Esophagus muscularis mucosa (tissue), 4 donors: ENCODE results near the gene TRAPPC5. TPM values are rescaled to one million over a fixed set of nuclear protein-coding genes. Genes with fewer than 3 reads are reported as not detected.

Source experiments
- DNase-seq: peaks from one replicate; pipeline ENCODE4 v3.0.0-alpha.2; 2017; ENCODE audit errors: extremely low spot score
- H3K27ac ChIP-seq, 4 donors: fragments of 200-600 bp; sonication (generic); replicated peaks in 1 of 4; 1 replicate in 3 of 4; 2 replicates in 1 of 4; pipeline ENCODE4 v1.5.1; 2016 to 2019; ENCODE audit warnings: mild to moderate bottlenecking in 1 of 4
- H3K27me3 ChIP-seq, 4 donors: fragments of 200-600 bp; sonication (generic); one replicate each; pipeline versions ENCODE4 v1.5.1 to v1.6.0; 2016 to 2019
- H3K36me3 ChIP-seq, 4 donors: fragments of 200-600 bp; sonication (generic); one replicate each; pipeline ENCODE4 v1.5.1; 2016 to 2019
- H3K4me1 ChIP-seq, 4 donors: fragments of 200-600 bp; sonication (generic); one replicate each; pipeline ENCODE4 v1.5.1; 2016 to 2019
- H3K4me3 ChIP-seq, 4 donors: fragments of 200-600 bp; sonication (generic); 1 replicate in 2 of 4; 2 replicates in 2 of 4; pipeline ENCODE4 v1.5.1; 2016 to 2019; ENCODE audit warnings: mild to moderate bottlenecking in 4 of 4, moderate library complexity in 1 of 4
- H3K9me3 ChIP-seq, 4 donors: fragments of 200-600 bp; sonication (generic); 1 replicate in 3 of 4; 2 replicates in 1 of 4; pipeline ENCODE4 v1.5.1; 2016 to 2019
- CTCF ChIP-seq, 3 experiments: fragments of 200-600 bp in 2 of 3; fragments of 450-650 bp in 1 of 3; sonication (generic) in 2 of 3; IDR thresholded peaks; one replicate each; pipeline ENCODE4 v1.5.1; 2017 to 2019; ENCODE audit warnings: antibody characterized with exemption in 3 of 3, mild to moderate bottlenecking in 2 of 3, moderate library complexity in 1 of 3
- EP300 ChIP-seq: sonication (generic); formaldehyde crosslinking; IDR thresholded peaks from one replicate; pipeline ENCODE4 v1.6.1; 2017; ENCODE audit warnings: antibody characterized with exemption
- POLR2A ChIP-seq: fragments of 450-650 bp; IDR thresholded peaks from one replicate; pipeline ENCODE4 v1.6.1; 2017; ENCODE audit warnings: antibody characterized with exemption, moderate library complexity, mild to moderate bottlenecking, low read depth
- POLR2AphosphoS5 ChIP-seq, 2 donors: sonication (generic); formaldehyde crosslinking; IDR thresholded peaks; one replicate each; pipeline ENCODE4 v1.6.1; 2017; ENCODE audit warnings: antibody characterized with exemption in 2 of 2
- WGBS: methylation state at CpG from one replicate; pipeline ENCODE4 v1.1.5; 2018; 5-methylcytosine and 5-hydroxymethylcytosine counted together
- intact Hi-C: fragments of 100-400 bp; cut with DNase I; formaldehyde crosslinking; loops from one replicate; pipeline ENCODE4 v1.15.1; 2023
- total RNA-seq, 4 donors: library from RNA; depleted of rRNA; stranded (reverse); fragments of >200 nt; gene quantifications; one replicate each; pipeline versions ENCODE4 v1.1.0 to v1.2.1, GENCODE V29; 2016

The TRAPPC5 gene
- total RNA-seq, 4 donors from 2014 or later, result 12.5 to 84.7 (median 64.8) TPM

DNA sequence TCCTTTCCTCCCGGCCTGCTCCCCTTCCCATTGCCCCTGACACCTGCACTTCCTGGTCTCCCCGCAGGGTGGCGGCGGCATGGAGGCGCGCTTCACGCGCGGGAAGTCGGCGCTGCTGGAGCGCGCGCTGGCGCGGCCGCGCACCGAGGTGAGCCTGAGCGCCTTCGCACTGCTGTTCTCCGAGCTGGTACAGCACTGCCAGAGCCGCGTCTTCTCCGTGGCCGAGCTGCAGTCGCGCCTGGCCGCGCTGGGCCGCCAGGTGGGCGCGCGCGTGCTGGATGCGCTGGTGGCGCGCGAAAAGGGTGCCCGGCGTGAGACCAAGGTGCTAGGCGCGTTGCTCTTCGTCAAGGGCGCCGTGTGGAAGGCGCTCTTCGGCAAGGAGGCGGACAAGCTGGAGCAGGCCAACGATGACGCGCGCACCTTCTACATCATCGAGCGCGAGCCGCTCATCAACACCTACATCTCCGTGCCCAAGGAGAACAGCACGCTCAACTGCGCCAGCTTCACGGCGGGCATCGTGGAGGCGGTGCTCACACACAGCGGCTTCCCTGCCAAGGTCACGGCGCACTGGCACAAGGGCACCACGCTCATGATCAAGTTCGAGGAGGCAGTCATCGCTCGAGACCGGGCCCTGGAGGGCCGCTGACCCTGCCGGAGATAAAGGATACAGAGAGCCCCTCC lies 1.7 kb downstream of the TRAPPC5 start:
- no peaks in the 10 kb centered on the region for H3K9me3 ChIP-seq
- 94% methylated on average over 10 of the region's 74 CpGs for WGBS
- H3K27ac ChIP-seq, result peak overlapping the region in 3 of 4 donors; percentile 81 to 90 (median 88)
- peaks cover 0 to 30% (median 0%) of the 10 kb centered on the region in 4 donors for H3K27me3 ChIP-seq
- TF ChIP-seq POLR2A, result no peak
- TF ChIP-seq EP300, result no peak
- no peak for TF ChIP-seq POLR2AphosphoS5 (IDR thresholded peaks at IDR 0.05)
- no peak for TF ChIP-seq CTCF (IDR thresholded peaks at IDR 0.05)
- no peak for DNase-seq
- H3K4me1 ChIP-seq, result peaks cover 10 to 29% (median 22%) of the 10 kb centered on the region in 4 donors
- H3K36me3 ChIP-seq, result peaks cover 0 to 36% (median 27%) of the 10 kb centered on the region in 4 donors
- intact Hi-C loops, result loop anchor here (5.0 to 10.0 kb wide), 2 partner anchors 112 to 330 kb away; no protein-coding TSS in a partner anchor
- H3K4me3 ChIP-seq, result peak overlapping the region; percentile 75 to 100 (median 88)

- Histone ChIP-seq H3K4me1 (peaks cover 6 to 21% (median 17%) of the 10 kb centered on the region in 4 donors), H3K27ac (no peak overlapping the region), H3K27me3 (peaks cover 0 to 21% (median 2%) of the 10 kb centered on the region in 4 donors), H3K36me3 (peaks cover 0 to 36% (median 27%) of the 10 kb centered on the region in 4 donors), H3K9me3 (no peaks in the 10 kb centered on the region), H3K4me3 (no peak overlapping the region)
- WGBS, result 47% methylated on average over 19 of the region's 19 CpGs
- TF ChIP-seq CTCF (IDR thresholded peaks at IDR 0.05) (no peak), EP300 (no peak), POLR2AphosphoS5 (IDR thresholded peaks at IDR 0.05) (no peak), POLR2A (no peak)
- DNase-seq, result no peak
- intact Hi-C loops, result loop anchor here (10.0 kb wide), 1 partner anchor 109 kb away; no protein-coding TSS in a partner anchor
Observed at GRCh38 chr19:7685546-7686445, 5.2 kb downstream of the TRAPPC5 start.

DNA sequence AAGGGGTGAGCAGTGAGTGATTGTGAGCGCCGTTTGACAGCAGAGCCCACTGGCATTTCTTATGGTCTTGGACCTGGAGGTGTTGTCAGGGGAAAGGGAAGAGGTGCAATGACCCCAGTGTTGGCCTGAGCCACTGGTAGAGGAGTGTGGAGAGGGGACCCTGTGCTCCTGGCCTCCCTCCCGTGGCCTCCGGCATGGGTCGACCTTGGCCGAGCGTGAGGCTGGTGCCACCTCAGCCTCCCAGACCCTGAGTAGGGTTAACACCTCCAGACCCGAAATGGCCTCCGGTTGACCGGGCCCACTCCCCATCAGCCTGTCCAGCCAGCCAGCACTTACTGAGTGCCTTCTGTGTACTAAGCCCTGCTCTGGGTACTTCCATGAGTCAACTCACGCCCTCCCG lies 6.5 kb downstream of the TRAPPC5 start:
- Histone ChIP-seq H3K27ac (no peak overlapping the region), H3K36me3 (peaks cover 0 to 35% (median 26%) of the 10 kb centered on the region in 4 donors), H3K4me3 (no peak overlapping the region), H3K9me3 (no peaks in the 10 kb centered on the region), H3K4me1 (peaks cover 1 to 8% (median 5%) of the 10 kb centered on the region in 4 donors), H3K27me3 (peaks cover 0 to 31% (median 2%) of the 10 kb centered on the region in 4 donors)
- 84% methylated on average over 5 of the region's 12 CpGs for WGBS
- TF ChIP-seq POLR2AphosphoS5 (IDR thresholded peaks at IDR 0.05) (no peak), CTCF (IDR thresholded peaks at IDR 0.05) (no peak), POLR2A (no peak), EP300 (no peak)
- intact Hi-C loops, result loop anchor here (10.0 kb wide), 1 partner anchor 108 kb away; no protein-coding TSS in a partner anchor
- no peak for DNase-seq

DNA sequence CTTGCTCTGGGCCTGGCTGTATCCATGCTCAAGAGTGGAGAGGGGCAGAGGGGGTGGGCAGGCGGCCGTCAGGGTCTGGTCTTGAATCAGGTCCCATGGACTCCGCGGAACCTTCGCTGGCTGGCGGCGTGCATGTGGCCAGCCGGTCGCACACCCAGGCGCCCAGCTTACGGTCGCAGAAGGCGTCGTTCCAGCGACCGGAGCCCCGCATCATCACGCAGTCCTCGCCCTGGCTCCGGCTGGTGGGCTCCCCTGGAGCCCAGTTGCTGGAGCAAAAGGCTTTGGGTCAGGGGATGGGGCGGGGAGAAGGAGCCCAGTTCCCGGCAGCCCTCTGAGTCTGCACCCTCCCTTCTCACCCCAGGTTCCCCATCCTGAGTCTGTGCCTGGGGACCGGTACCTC lies 8.5 kb downstream of the TRAPPC5 start:
- peaks cover 0 to 15% (median 6%) of the 10 kb centered on the region in 4 donors for H3K36me3 ChIP-seq
- TF ChIP-seq CTCF (IDR thresholded peaks at IDR 0.05) (no peak), POLR2A (no peak), EP300 (no peak), POLR2AphosphoS5 (IDR thresholded peaks at IDR 0.05) (no peak)
- no peak overlapping the region for H3K27ac ChIP-seq
- intact Hi-C loops, result loop anchor here (10.0 kb wide), 1 partner anchor 106 kb away; no protein-coding TSS in a partner anchor
- no peaks in the 10 kb centered on the region for H3K4me1 ChIP-seq
- no peak for DNase-seq
- 46% methylated on average over 6 of the region's 23 CpGs for WGBS
- H3K4me3 ChIP-seq, result no peak overlapping the region
- no peaks in the 10 kb centered on the region for H3K9me3 ChIP-seq
- H3K27me3 ChIP-seq, result peaks cover 0 to 31% (median 2%) of the 10 kb centered on the region in 4 donors
